ENCODE results near the gene CYGB. TPM values are rescaled to one million over a fixed set of nuclear protein-coding genes. Genes with fewer than 3 reads are reported as not detected.

Gene CYGB
- total and polyA plus RNA-seq, 2 of the 13 experiments (the other 11 are each of a cell fraction or from before 2014, with no cell fraction given) = 18.9 to 27.1 TPM

DNA sequence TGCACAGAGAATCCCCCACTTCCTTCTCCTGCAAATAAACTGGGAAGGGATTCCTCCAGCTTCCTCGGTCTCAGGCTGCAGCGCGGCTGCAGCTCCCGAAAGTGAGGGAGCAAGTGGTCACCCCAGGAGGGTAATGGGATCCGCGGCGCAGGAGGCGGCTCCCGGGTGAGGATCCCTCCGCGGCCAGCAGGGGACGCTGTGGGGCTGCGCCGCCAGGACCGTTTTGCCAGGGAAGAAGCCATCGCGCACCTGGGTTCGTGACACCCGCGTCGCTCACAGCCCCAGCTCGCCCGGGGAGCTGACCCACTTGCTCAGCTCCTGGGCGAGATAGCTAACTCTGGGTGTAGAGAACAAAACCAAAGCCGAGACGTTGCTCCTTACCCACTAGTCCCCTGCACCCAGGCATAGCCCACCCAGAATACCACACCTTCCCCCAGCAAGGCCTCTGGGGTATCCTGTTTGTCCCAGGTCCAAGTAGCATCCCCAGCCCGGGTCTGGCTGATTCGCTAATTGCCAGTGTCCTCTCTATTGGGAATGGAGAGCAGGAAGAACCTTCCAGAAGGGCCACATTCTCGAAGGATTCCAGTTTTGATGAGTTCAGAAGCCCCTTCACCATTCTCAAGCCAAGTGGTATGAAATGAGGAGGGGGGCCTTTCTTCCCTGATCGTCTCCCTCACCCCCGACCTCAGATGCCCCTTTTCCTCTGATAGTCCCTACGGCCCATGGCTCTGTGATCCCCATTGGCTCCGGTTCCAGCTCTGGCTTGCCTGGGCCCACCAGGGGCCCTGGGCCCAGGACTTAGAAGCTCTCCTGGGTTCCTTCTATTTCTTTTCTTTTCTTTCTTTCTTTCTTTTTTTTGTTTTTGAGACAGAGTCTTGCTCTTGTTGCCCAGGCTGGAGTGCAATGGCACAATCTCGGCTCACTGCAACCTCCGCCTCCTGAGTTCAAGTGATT, 14.1 kb downstream of the CYGB start (continued):
- TF ChIP-seq ZNF75D (CRISPR knock-in tag; IDR thresholded peaks at IDR 0.05; ENCODE audit: borderline replicate concordance) (no peak), ZNF564 (CRISPR knock-in tag; IDR thresholded peaks at IDR 0.05) (no peak), IKZF4 (CRISPR knock-in tag; IDR thresholded peaks at IDR 0.05; ENCODE audit: borderline replicate concordance, low read depth, not compliant biosample characterization) (peak; percentile 52), ZNF598 (CRISPR knock-in tag; IDR thresholded peaks at IDR 0.05; ENCODE audit: borderline replicate concordance) (no peak; the same call in 1 of the 2 replicates), RELA (CRISPR knock-in tag; IDR thresholded peaks at IDR 0.05) (peak; percentile 91; the same call in 1 of the 2 replicates), ZBTB3 (CRISPR knock-in tag; IDR thresholded peaks at IDR 0.05; ENCODE audit: borderline replicate concordance, low read depth) (no peak), STAG1 (CRISPR knock-in tag; IDR thresholded peaks at IDR 0.05) (peak; percentile 98), REXO4 (CRISPR knock-in tag; IDR thresholded peaks at IDR 0.05; ENCODE audit: borderline replicate concordance) (no peak), PAX8 (CRISPR knock-in tag; IDR thresholded peaks at IDR 0.05; ENCODE audit: borderline replicate concordance) (no peak), TAF1 (CRISPR knock-in tag; IDR thresholded peaks at IDR 0.05) (no peak), ZFP90 (CRISPR knock-in tag; IDR thresholded peaks at IDR 0.05; ENCODE audit: borderline replicate concordance) (peak; percentile 43; the same call in 1 of the 2 replicates), ZSCAN5A (CRISPR knock-in tag; IDR thresholded peaks at IDR 0.05; ENCODE audit: borderline replicate concordance) (no peak), CENPBD1 (CRISPR knock-in tag; IDR thresholded peaks at IDR 0.05; ENCODE audit: borderline replicate concordance, low read depth) (no peak), KDM2A (CRISPR knock-in tag; IDR thresholded peaks at IDR 0.05; ENCODE audit: borderline replicate concordance, low read depth) (peak; percentile 94), ZNF577 (CRISPR knock-in tag; IDR thresholded peaks at IDR 0.05; ENCODE audit: borderline replicate concordance, low read depth) (peak; percentile 35; the same call in 1 of the 2 replicates), ZNF780A (CRISPR knock-in tag; IDR thresholded peaks at IDR 0.05) (no peak), TERF1 (CRISPR knock-in tag; IDR thresholded peaks at IDR 0.05) (no peak), KAT8 (CRISPR knock-in tag; IDR thresholded peaks at IDR 0.05) (peak; percentile 68; the same call in 1 of the 2 replicates)
- TF ChIP-seq, protein P1, sequence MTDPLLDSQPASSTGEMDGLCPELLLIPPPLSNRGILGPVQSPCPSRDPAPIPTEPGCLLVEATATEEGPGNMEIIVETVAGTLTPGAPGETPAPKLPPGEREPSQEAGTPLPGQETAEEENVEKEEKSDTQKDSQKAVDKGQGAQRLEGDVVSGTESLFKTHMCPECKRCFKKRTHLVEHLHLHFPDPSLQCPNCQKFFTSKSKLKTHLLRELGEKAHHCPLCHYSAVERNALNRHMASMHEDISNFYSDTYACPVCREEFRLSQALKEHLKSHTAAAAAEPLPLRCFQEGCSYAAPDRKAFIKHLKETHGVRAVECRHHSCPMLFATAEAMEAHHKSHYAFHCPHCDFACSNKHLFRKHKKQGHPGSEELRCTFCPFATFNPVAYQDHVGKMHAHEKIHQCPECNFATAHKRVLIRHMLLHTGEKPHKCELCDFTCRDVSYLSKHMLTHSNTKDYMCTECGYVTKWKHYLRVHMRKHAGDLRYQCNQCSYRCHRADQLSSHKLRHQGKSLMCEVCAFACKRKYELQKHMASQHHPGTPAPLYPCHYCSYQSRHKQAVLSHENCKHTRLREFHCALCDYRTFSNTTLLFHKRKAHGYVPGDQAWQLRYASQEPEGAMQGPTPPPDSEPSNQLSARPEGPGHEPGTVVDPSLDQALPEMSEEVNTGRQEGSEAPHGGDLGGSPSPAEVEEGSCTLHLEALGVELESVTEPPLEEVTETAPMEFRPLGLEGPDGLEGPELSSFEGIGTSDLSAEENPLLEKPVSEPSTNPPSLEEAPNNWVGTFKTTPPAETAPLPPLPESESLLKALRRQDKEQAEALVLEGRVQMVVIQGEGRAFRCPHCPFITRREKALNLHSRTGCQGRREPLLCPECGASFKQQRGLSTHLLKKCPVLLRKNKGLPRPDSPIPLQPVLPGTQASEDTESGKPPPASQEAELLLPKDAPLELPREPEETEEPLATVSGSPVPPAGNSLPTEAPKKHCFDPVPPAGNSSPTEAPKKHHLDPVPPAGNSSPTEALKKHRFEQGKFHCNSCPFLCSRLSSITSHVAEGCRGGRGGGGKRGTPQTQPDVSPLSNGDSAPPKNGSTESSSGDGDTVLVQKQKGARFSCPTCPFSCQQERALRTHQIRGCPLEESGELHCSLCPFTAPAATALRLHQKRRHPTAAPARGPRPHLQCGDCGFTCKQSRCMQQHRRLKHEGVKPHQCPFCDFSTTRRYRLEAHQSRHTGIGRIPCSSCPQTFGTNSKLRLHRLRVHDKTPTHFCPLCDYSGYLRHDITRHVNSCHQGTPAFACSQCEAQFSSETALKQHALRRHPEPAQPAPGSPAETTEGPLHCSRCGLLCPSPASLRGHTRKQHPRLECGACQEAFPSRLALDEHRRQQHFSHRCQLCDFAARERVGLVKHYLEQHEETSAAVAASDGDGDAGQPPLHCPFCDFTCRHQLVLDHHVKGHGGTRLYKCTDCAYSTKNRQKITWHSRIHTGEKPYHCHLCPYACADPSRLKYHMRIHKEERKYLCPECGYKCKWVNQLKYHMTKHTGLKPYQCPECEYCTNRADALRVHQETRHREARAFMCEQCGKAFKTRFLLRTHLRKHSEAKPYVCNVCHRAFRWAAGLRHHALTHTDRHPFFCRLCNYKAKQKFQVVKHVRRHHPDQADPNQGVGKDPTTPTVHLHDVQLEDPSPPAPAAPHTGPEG (CRISPR knock-in tag; IDR thresholded peaks at IDR 0.05) = no peak
